B cell (primary cell): ENCODE results near the gene EPX. TPM values are rescaled to one million over a fixed set of nuclear protein-coding genes. Genes with fewer than 3 reads are reported as not detected.

Experiments
- ATAC-seq: fragments of 200-7000 bp; cut with Tn5 transposase; one replicate; pipeline ENCODE4 v1.10.0; 2021; ENCODE audit warnings: low read depth, mild to moderate bottlenecking, moderate number of reproducible peaks, moderate library complexity
- CTCF ChIA-PET: fragments of 350-600 bp; sonication (Branson Sonifier 250); formaldehyde crosslinking; loops from one replicate; lab custom pipeline; 2021; ENCODE audit warnings: antibody characterized with exemption, inconsistent platforms; lab: Charles Lee
- POLR2A ChIA-PET: fragments of 350-600 bp; sonication (Branson Sonifier 250); formaldehyde crosslinking; loops from one replicate; lab custom pipeline; 2021; ENCODE audit warnings: antibody characterized with exemption; lab: Charles Lee
- DNase-seq: peaks from one replicate; pipeline ENCODE4 v3.0.0; 2013
- H2AFZ ChIP-seq: 2 replicates; pipeline ENCODE4 v1.6.1; 2012; ENCODE audit warnings: mild to moderate bottlenecking, low read depth, low read length; ENCODE audit not compliant: insufficient read depth, poor library complexity, severe bottlenecking
- H3K27ac ChIP-seq, 2 donors: 1 replicate in 1 of 2; 2 replicates in 1 of 2; pipeline ENCODE4 v1.5.1; 2012 to 2013; ENCODE audit warnings: low read length in 2 of 2, mild to moderate bottlenecking in 2 of 2, moderate library complexity in 1 of 2
- H3K27me3 ChIP-seq, 4 experiments: fragments of 200-600 bp in 1 of 4; sonication (generic) in 1 of 4; replicated peaks in 1 of 4; 1 replicate in 2 of 4; 2 replicates in 2 of 4; pipeline versions ENCODE4 v1.6.1 to v1.7.0; 2013 to 2016; ENCODE audit warnings: low read length in 3 of 4, mild to moderate bottlenecking in 2 of 4, mixed read lengths in 1 of 4, moderate library complexity in 1 of 4; ENCODE audit not compliant: insufficient read depth in 4 of 4, control insufficient read depth in 3 of 4; ENCODE audit errors: control extremely low read depth in 1 of 4
- H3K36me3 ChIP-seq, 2 experiments: replicated peaks in 1 of 2; 1 replicate in 1 of 2; 2 replicates in 1 of 2; pipeline versions ENCODE4 v1.6.1 to v1.7.1; 2013; ENCODE audit warnings: low read length in 1 of 2; ENCODE audit not compliant: insufficient read depth in 2 of 2, control insufficient read depth in 1 of 2; ENCODE audit errors: control extremely low read depth in 1 of 2, extremely low read depth in 1 of 2
- H3K4me1 ChIP-seq, 2 donors: fragments of 200-600 bp in 1 of 2; sonication (generic) in 1 of 2; 1 replicate in 1 of 2; 2 replicates in 1 of 2; pipeline versions ENCODE4 v1.5.1 to v1.6.1; 2013 to 2017; ENCODE audit warnings: low read length in 2 of 2; ENCODE audit not compliant: control insufficient read depth in 2 of 2, insufficient read depth in 2 of 2
- H3K4me2 ChIP-seq: replicated peaks from 2 replicates; pipeline ENCODE3; 2012; ENCODE audit warnings: mild to moderate bottlenecking, low read depth, low read length; ENCODE audit not compliant: poor library complexity, severe bottlenecking
- H3K4me3 ChIP-seq, 5 experiments: fragments of 200-600 bp in 1 of 5; sonication (generic) in 1 of 5; 1 replicate in 3 of 5; 2 replicates in 2 of 5; pipeline versions ENCODE4 v1.5.1 to v1.7.0; 2011 to 2016; ENCODE audit warnings: low read length in 4 of 5, mild to moderate bottlenecking in 4 of 5, low read depth in 2 of 5, control low read depth in 1 of 5, moderate library complexity in 1 of 5; ENCODE audit not compliant: insufficient read depth in 1 of 5; ENCODE audit errors: control extremely low read depth in 1 of 5, extremely low read depth in 1 of 5
- H3K79me2 ChIP-seq: fragments of 200-600 bp; sonication (generic); one replicate; pipeline ENCODE4 v1.6.0; 2016; ENCODE audit warnings: low read length; ENCODE audit not compliant: control insufficient read depth, insufficient read depth
- H3K9ac ChIP-seq: fragments of 200-600 bp; sonication (generic); 2 replicates; pipeline ENCODE4 v1.6.1; 2017; ENCODE audit warnings: mild to moderate bottlenecking, low read length, moderate library complexity
- H3K9me3 ChIP-seq, 3 donors: one replicate each; pipeline versions ENCODE4 v1.6.1 to v1.7.1; 2013; ENCODE audit warnings: low read length in 2 of 3; ENCODE audit not compliant: control insufficient read depth in 2 of 3, insufficient read depth in 1 of 3; ENCODE audit errors: control extremely low read depth in 1 of 3
- H4K20me1 ChIP-seq: 2 replicates; pipeline ENCODE4 v1.6.0; 2012; ENCODE audit warnings: mild to moderate bottlenecking, low read length; ENCODE audit not compliant: insufficient read depth, control insufficient read depth, poor library complexity, severe bottlenecking
- H3K27ac Mint-ChIP-seq: one replicate; pipeline ENCODE4 v1.8.0; 2021; ENCODE audit warnings: mixed read lengths
- H3K27me3 Mint-ChIP-seq: one replicate; pipeline ENCODE4 v1.8.0; 2021; ENCODE audit warnings: mixed read lengths
- H3K4me1 Mint-ChIP-seq: one replicate; pipeline ENCODE4 v1.8.0; 2021; ENCODE audit warnings: mixed read lengths
- H3K4me3 Mint-ChIP-seq: one replicate; pipeline ENCODE4 v1.8.0; 2021; ENCODE audit warnings: mixed read lengths
- H3K9me3 Mint-ChIP-seq: one replicate; pipeline ENCODE4 v1.8.0; 2022; ENCODE audit warnings: mixed read lengths; ENCODE audit not compliant: insufficient read depth
- CTCF ChIP-seq: fragments of 200-600 bp; IDR thresholded peaks from one replicate; pipeline ENCODE4 v1.8.0; 2022; ENCODE audit warnings: antibody characterized with exemption, mild to moderate bottlenecking
- EZH2 ChIP-seq: IDR thresholded peaks from 2 replicates; pipeline ENCODE4 v1.6.1; 2012; ENCODE audit warnings: borderline replicate concordance, low read depth, mild to moderate bottlenecking, moderate library complexity, low read length; ENCODE audit not compliant: insufficient read depth, poor library complexity, severe bottlenecking
- WGBS: methylation state at CpG from one replicate; pipeline ENCODE4 v1.1.5; 2013; ENCODE audit warnings: missing lambda C conversion rate; ENCODE audit not compliant: insufficient coverage; 5-methylcytosine and 5-hydroxymethylcytosine counted together
- intact Hi-C: fragments of 100-400 bp; cut with micrococcal nuclease; formaldehyde crosslinking; loops from one replicate; pipeline ENCODE4 v1.10.0; 2022
- polyA plus RNA-seq: library from polyadenylated mRNA; depleted of rRNA; stranded (reverse); fragments of >200 nt; gene quantifications from 2 replicates; pipeline ENCODE4 v1.2.3, GENCODE V29; 2012
- total RNA-seq, 2 donors: library from RNA; stranded (reverse); fragments of 120-200 nt in 1 of 2; gene quantifications; 1 replicate in 1 of 2; 2 replicates in 1 of 2; pipeline versions ENCODE4 v1.2.3 to v1.2.4, GENCODE V29; 2013 to 2022

Gene EPX
- total and polyA plus RNA-seq, 2 donors (not counting 1 experiment from before 2014, with no cell fraction given), result not detected

DNA sequence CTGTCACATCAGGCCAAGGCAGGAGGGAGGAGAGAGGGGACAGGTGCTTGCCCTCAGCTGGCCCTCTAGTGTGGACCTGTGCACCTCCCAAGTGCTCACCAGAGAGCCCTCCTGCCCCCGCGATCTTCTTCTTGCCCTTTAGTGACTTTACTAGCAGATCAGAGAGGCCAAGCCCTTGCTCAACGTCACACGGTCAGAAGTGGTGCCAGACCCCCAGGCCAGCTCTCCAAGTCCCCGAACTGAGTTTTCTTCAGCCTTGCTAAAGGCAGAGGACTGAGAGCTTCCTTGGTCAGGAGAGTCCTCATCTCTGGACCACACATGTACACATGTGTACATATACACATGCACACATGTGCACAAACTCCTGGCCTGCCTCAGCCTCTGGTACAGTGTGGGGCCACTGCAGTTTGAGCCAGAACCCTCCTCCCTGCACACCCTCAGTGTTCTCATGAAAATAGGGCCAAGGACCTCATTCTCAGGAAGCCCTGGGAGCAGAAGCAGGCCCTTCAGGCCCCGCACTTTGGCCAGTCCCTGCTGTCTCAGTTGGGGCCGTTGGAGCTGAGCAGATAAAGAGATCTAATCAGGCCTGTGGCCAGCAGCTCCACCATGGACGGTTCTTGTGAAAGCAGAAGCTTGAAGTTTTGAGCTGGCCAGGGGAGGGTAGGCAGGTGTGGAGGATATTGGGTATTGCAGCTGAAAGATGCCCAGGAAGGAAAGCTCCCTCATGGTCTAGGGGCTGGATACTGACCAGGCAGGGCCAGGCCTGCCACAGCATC is 7.4 kb upstream of the EPX start:
- no peak overlapping the region for H3K4me3 Mint-ChIP-seq
- ATAC-seq (no peak), DNase-seq (no peak)
- no peak overlapping the region for H3K9ac ChIP-seq
- intact Hi-C loops, result no loop called here
- H3K27me3 ChIP-seq, result peaks cover 0 to 7% (median 1%) of the 10 kb centered on the region in 4 experiments
- no peaks in the 10 kb centered on the region for H4K20me1 ChIP-seq
- peaks cover 22% of the 10 kb centered on the region for H3K27me3 Mint-ChIP-seq
- H3K9me3 Mint-ChIP-seq, result no peaks in the 10 kb centered on the region
- peaks cover 9 to 15% of the 10 kb centered on the region in 2 donors for H3K4me1 ChIP-seq
- no peak for TF ChIP-seq EZH2
- no peak for TF ChIP-seq CTCF
- no peak overlapping the region for H3K4me3 ChIP-seq
- CTCF ChIA-PET, result no interaction called here
- H3K4me1 Mint-ChIP-seq, result peaks cover 19% of the 10 kb centered on the region
- H3K27ac ChIP-seq, result no peak overlapping the region
- H3K36me3 ChIP-seq, result no peaks in the 10 kb centered on the region
- WGBS, result 91% methylated on average over 8 of the region's 8 CpGs
- no peaks in the 10 kb centered on the region for H3K79me2 ChIP-seq
- no peak overlapping the region for H2AFZ ChIP-seq
- H3K9me3 ChIP-seq, result no peaks in the 10 kb centered on the region
- H3K27ac Mint-ChIP-seq, result no peak overlapping the region
- POLR2A ChIA-PET, result no interaction called here
- no peak overlapping the region for H3K4me2 ChIP-seq

DNA sequence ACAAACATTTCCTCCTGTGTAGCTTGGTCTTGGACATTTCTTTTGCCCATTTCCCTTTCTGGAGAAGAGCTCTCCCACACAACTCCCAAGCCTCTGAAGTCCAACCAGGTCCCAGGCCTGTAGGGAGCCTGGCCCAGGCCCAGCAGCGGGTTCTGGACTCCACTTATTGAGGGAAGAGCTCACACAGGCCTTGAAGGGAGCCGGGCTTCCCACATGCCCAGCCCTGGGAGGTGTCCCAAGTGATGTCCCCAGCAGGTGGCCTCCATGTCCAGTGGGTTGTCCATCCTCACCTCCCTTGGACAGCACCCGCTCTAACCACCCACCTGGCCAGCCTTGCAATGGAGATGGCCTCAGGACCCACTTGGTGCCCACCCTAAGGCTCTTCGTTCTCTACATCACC is 5.9 kb upstream of the EPX start:
- peaks cover 0 to 7% (median 2%) of the 10 kb centered on the region in 4 experiments for H3K27me3 ChIP-seq
- POLR2A ChIA-PET, result no interaction called here
- no peak overlapping the region for H3K4me3 ChIP-seq
- TF ChIP-seq EZH2 (no peak), CTCF (no peak)
- H3K27ac ChIP-seq, result no peak overlapping the region
- no peaks in the 10 kb centered on the region for H3K79me2 ChIP-seq
- H3K9me3 ChIP-seq, result no peaks in the 10 kb centered on the region
- H3K9ac ChIP-seq, result no peak overlapping the region
- no peak overlapping the region for H3K4me2 ChIP-seq
- H2AFZ ChIP-seq, result no peak overlapping the region
- WGBS, result 92% methylated on average over 2 of the region's 4 CpGs
- H3K4me1 ChIP-seq, result peaks cover 9 to 15% of the 10 kb centered on the region in 2 donors
- H4K20me1 ChIP-seq, result no peaks in the 10 kb centered on the region
- peaks cover 12% of the 10 kb centered on the region for H3K4me1 Mint-ChIP-seq
- H3K9me3 Mint-ChIP-seq, result no peaks in the 10 kb centered on the region
- no peak for DNase-seq
- CTCF ChIA-PET, result no interaction called here
- ATAC-seq, result no peak
- intact Hi-C loops, result no loop called here
- H3K27ac Mint-ChIP-seq, result no peak overlapping the region
- H3K27me3 Mint-ChIP-seq, result peaks cover 22% of the 10 kb centered on the region
- no peaks in the 10 kb centered on the region for H3K36me3 ChIP-seq
- no peak overlapping the region for H3K4me3 Mint-ChIP-seq
